CD4-positive, alpha-beta T cell treated with Interleukin-6 at 100 ng/mL for 8 hours (primary cell): ENCODE measurements around the gene DCP2.

Experiments
- DNase-seq: peaks from one replicate; pipeline ENCODE4 v3.0.0-alpha.2; 2020; ENCODE audit warnings: mixed read lengths, low spot score

Gene DCP2

GRCh38 chr5:113047733-113048652 lies 71.4 kb downstream of the DCP2 start:
- no peak for DNase-seq

- DNase-seq, result no peak
Observed at GRCh38 chr5:113048931-113049330, 72.3 kb downstream of the DCP2 start.

- DNase-seq, result peak; percentile 10
Observed at GRCh38 chr5:113050721-113051382, 74.3 kb downstream of the DCP2 start.

GRCh38 chr5:113052041-113052795 lies 75.6 kb downstream of the DCP2 start:
- DNase-seq, result no peak

- no peak for DNase-seq
Observed at GRCh38 chr5:113053511-113053995, 77.0 kb downstream of the DCP2 start.

GRCh38 chr5:113054899-113055298 lies 78.3 kb downstream of the DCP2 start:
- DNase-seq, result no peak

GRCh38 chr5:113056988-113057387 lies 80.4 kb downstream of the DCP2 start:
- no peak for DNase-seq

- DNase-seq, result no peak
Observed at GRCh38 chr5:113057557-113057984, 81.0 kb downstream of the DCP2 start.

GRCh38 chr5:113058269-113058668 lies 81.7 kb downstream of the DCP2 start:
- DNase-seq, result no peak

GRCh38 chr5:113058706-113059226 lies 82.2 kb downstream of the DCP2 start:
- no peak for DNase-seq

GRCh38 chr5:113059232-113060040 lies 82.8 kb downstream of the DCP2 start:
- no peak for DNase-seq

- no peak for DNase-seq
Observed at GRCh38 chr5:113060408-113061025, 83.9 kb downstream of the DCP2 start.

- no peak for DNase-seq
Observed at GRCh38 chr5:113061846-113062780, 85.5 kb downstream of the DCP2 start.

GRCh38 chr5:113062869-113063508 lies 86.4 kb downstream of the DCP2 start:
- DNase-seq, result no peak

- DNase-seq, result no peak
Observed at GRCh38 chr5:113063927-113064326, 87.3 kb downstream of the DCP2 start.

GRCh38 chr5:113064806-113065205 lies 88.2 kb downstream of the DCP2 start:
- no peak for DNase-seq

- no peak for DNase-seq
Observed at GRCh38 chr5:113065626-113066025, 89.0 kb downstream of the DCP2 start.

GRCh38 chr5:113067635-113068344 lies 91.2 kb downstream of the DCP2 start:
- DNase-seq, result no peak
